NOMO-1 treated with dmso at 0.1 percent for 144 hours (cell line): ENCODE results near the gene STK32C.
"Not testable (repeated sequence)": the region's sequence is repeated elsewhere in the genome, so short reads cannot be mapped to it uniquely, and the experiment has no call there.

Experiments used
- DNase-seq: peaks from one replicate; lab custom pipeline; 2025; ENCODE audit not compliant: unreplicated experiment; lab: John Stamatoyannopoulos, UW

STK32C gene

DNA sequence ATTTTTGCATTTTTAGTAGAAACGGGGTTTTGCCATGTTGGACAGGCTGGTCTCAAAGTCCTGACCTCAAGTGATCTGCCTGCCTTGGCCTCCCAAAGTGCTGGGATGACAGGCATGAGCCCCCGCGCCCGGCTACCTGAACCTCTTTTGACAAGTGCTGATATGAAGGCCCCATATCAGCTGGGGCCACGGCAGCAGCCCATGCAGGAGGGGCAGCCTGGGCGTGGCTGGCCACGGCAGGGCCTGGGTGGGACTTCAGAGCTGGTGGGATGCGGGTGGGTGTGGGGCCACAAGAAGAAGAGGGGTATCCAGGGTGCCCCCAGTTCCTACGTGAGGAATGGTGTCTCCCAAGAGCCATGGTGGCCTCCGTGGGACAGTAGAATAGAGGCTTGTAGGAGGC is 31.1 kb upstream of the STK32C start:
- no peak for DNase-seq

- DNase-seq = not testable (repeated sequence)
Measured at GRCh38 chr10:132337854-132338253, 30.1 kb upstream of the STK32C start.

DNA sequence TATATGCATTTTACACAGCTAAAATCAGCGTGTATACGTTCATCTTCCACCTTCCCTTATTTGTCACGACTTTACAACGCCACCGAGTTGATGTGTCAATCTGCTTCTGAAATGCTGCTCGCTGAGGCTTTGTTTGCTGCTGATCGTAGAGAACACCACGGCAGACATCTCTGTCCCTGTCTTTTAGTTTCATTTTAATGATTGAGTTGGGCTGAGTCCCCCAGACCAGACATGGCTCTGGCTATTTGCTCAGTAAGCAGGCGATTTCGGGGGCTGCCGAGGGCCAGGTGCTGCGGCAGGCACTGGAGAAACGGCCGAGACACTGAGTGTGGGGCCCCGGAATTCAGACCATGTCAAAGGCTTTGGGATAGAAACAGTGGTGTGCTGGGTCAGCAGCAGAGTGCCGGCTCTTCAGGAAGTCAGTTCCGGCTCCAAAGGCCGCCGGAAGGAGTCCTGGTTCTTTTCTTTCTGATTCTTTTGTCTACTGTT is 29.2 kb upstream of the STK32C start:
- no peak for DNase-seq

GRCh38 chr10:132336064-132336746 is 28.5 kb upstream of the STK32C start:
- no peak for DNase-seq

- DNase-seq = peak; percentile 99
Measured at GRCh38 chr10:132335189-132336063, 27.7 kb upstream of the STK32C start.

DNA sequence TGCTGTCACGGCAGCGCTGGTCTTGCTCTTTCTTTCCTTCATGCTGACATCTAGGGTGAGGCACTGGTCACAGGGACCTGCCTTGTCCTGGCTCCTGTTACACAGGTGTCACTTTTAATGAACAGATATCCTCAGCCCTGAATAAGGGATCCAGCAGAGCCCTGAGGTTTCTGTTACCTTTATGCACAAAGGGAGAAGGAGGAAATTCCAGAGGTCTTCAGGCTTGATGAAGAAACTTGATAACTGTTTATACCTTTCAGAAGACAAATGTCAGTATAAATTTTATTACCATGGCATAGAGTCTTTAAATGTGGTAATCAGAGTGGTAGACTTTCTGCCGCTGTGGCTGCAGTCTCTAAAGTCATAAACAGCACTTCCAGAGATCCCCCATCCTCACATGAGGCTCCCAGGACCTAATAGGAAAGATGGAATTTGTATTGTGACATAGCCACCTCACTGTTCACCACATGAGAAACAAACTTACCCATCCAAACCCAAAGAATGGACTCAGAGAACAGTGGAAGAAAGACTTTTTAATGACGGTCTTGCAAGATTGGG is 27.0 kb upstream of the STK32C start:
- DNase-seq = no peak

GRCh38 chr10:132333386-132333785 is 25.6 kb upstream of the STK32C start:
- no peak for DNase-seq

- peak; percentile 57 for DNase-seq
Measured at GRCh38 chr10:132332433-132332754, 24.6 kb upstream of the STK32C start.

DNA sequence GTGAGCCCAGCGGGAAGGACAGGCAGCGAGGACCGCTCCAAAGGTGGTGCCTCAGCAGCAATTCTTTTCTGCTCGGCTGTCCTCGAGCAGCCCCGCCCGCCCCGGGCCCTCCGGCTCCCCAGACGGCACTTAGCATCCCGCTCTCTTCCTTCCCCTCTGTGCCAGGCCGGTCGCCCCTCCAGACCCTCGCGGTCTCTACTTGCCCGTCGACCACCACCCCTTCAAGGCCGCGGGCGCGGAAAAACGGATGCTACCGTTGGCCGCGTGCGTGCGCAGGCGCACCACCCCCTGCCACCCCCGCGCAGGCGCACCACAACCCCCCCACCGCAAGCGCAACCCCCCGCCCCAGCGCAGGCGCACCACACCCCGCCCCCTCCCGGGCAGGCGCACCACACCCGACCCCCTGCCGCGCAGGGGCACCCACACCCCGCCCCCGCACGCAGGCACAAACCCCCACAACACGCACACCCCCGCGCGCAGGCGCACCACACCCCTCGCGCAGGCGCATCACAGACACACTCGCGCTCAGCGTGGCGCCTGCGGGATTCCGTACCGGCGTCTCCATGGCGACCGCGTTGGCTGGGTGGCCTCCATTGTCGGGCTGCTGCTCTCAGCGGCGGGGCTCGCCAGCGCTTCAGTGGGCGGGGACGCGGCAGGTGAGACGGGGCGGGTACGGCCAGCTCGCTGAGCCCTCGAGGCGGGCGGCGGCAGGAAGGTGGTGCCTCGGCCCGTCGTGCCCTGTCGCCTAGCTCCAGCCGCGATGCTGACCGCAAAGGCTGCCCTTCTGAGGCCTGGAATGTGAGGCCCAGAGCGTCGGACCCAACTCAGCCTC is 24.1 kb upstream of the STK32C start, which contains the start of gene LRRC27:
Gene LRRC27 (plus strand): TSS at position 593 of the 832 bp plus-strand sequence. CDS start 1,332 bp downstream, outside the sequence.
- peak; percentile 99 for DNase-seq

DNA sequence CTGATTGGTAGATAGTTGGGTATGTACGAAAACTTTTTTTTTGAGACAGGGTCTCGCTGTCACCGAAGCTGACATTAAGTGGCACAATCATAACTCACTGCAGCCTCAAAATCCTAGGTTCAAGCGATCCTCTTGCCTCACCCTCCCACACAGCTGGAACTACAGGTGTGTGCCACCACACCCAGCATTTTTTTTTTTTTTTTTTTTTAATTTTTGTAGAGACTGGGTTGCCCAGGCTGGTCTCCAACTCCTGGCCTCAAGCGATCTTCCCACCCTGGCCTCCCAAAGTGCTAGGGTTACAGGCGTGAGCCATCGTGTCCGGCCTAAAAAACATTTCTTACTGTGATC is 22.7 kb upstream of the STK32C start:
- no peak for DNase-seq

GRCh38 chr10:132329565-132330485 is 22.1 kb upstream of the STK32C start:
- DNase-seq = peak; percentile 16

GRCh38 chr10:132328738-132329137 is 21.0 kb upstream of the STK32C start:
- DNase-seq = no peak

DNA sequence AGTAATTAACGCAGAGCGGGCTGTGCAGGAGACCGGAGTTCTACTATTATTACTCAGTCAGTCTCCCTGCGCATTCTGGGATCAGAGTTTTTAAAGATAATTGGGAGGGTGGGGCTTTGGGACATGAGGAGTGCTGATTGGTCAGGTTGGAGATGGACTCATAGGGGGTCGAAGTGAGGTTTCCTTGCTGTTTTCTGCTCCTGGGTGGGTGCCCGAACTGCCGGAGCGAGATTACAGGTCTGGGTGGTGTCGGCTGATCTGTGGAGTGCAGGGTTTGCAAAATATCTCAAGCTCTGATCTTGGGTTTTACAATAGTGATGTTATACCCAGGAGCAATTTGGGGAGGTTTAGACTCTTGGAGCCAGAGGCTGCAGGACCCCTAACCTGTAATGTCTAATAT is 20.4 kb upstream of the STK32C start:
- DNase-seq = no peak

- no peak for DNase-seq
Measured at GRCh38 chr10:132326925-132327324, 19.2 kb upstream of the STK32C start.

DNA sequence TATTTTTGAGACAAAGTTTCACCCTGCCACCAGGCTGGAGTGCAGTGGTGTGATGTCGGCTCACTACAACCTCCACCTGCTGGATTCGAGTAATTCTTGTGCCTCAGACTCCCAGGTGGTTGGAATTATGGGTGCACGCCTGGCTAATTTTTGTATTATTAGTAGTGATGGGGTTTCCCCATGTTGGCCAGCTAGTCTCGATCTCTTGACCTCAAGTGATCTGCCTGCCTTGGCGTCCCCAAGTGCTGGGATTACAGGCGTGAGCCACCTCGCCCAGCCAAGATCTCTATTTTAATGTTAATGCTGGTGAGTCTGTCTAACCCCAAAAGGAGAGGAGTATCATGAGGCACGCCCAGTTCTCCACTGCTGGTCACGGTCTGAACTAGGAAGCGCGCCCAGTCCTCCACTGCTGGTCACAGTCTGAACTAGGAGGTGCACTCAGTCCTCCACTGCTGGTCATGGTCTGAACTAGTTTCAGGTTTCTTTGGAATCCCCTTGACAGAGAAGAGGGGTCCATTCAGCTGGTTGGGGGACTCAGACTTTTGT is 18.7 kb upstream of the STK32C start:
- no peak for DNase-seq

GRCh38 chr10:132324186-132324585 is 16.4 kb upstream of the STK32C start:
- DNase-seq = no peak

DNA sequence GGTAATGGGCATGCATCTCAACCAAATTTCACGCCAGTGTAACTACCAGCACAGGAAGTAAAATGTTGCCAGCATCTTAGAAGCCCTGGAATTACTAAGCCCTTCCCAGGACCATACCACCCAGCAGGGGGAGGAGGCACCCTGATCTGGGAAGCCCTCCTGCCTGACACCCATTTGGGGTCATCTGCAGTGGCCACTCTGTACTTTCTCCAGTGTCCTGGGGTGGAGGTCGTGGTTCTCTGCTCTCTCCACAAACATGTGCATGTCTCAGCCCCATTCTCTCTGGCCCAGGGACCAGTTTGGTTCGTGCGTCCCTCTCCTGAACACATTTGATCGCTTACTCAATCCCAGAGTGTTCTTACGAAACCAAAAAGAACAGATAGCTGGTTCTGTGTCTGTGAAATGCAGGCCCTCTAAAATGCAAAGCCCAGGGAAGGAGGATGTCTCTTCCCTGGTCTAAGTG is 14.9 kb upstream of the STK32C start:
- DNase-seq = peak; percentile 23

DNA sequence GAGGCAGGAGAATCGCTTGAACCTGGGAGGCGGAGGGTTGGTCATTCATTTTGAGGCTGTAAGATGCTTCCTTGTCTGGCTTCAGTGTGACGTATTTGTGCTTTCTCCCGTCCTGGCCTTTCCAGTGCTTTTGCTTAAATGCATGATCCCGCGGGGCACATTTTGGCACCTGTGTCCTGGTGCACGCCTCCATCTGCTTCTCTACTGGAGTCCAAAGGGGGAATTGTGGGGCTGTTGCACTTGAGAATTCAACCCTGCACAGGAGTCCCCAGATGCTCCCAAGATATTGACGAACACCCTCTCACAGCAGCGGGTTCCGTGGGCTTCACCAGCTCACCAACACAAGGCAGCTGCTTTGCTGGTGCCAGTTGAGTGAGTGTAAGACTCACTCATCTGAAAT is 14.0 kb upstream of the STK32C start:
- DNase-seq = no peak

DNA sequence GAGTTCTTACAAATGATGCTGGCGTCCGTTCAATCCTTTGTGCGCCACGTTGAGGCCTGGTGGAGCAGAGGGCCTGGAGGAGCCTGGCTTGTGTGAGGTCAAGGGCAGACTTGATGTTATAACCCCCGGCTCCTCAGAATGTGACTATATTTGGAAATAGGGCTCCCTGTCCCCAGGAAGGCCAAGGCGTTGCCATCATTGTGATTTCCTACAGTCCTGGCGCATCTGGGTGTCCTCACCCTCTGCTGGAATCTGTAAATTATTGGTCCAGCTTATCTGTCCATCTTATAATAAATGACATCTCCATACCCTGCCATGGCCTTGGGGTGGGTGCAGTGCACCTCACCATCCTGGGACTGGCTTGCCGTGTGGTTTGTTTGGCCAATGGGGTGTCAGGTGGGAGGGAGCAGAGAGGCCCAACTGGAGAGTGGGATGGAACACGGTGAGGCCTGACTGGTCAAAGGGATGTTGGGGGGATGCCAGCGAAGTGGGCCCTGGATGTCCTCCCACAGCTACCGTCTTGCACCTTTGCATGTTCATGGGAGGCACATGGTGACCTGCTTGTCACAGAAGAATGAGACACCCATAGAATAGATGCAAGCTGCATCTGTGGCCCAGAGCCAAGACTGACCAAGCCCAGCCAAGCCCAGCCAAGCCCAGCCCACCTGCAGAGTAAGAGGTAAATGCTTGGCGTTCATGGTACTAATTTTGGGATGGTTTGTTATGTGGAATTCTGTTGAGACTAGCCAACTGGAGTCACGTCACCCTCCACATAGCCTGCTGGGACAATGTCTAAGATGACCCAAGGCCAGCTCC is 13.1 kb upstream of the STK32C start:
- DNase-seq = no peak
